Left cardiac atrium (tissue), 4 donors: ENCODE results near the gene C12orf57. TPM values are rescaled to one million over a fixed set of nuclear protein-coding genes. Genes with fewer than 3 reads are reported as not detected.

Source experiments
- ATAC-seq, 2 donors: fragments of 200-7000 bp; cut with Tn5 transposase; one replicate each; pipeline ENCODE4 v1.9.1; 2020; ENCODE audit warnings: mild to moderate bottlenecking in 2 of 2, moderate library complexity in 2 of 2
- DNase-seq: peaks from one replicate; pipeline ENCODE4 v3.0.0-alpha.2; 2020
- intact Hi-C, 2 donors: fragments of 100-400 bp; cut with DNase I; formaldehyde crosslinking; loops; one replicate each; pipeline versions ENCODE4 v1.14.1 to v1.15.1; 2022 to 2023
- total RNA-seq, 2 donors: library from RNA; stranded (reverse); fragmentation: NEBNext Ultra II Directional; extraction: Animal tissue kit (Norgen Biotek cat#: 25700); gene quantifications; one replicate each; pipeline ENCODE4 v1.2.1, GENCODE V29; 2021
- donor health status: DM: no; HTN: yes; CAD: no.
- donor health status: DM: no; HTN: yes; CAD: no; lungs with severe emphysema.
- donor health status: DM: yes; HTN: yes; CAD: no.
- donor health status: Dilated cardiomyopathy.

C12orf57 gene
- total RNA-seq, 2 donors from 2014 or later, result 249 to 282 TPM

GRCh38 chr12:6960593-6961277, 16.9 kb downstream of the C12orf57 start:
- DNase-seq (no peak), ATAC-seq (no peak)
- intact Hi-C loops, result loop anchor here in 1 of 2 donors (2.0 kb wide), 1 partner anchor 16 kb away; the partner anchor contains the start of gene C12orf57

- peak; percentile 75 for DNase-seq
- peak; percentile 32 to 45 for ATAC-seq
- intact Hi-C loops, result loop anchor here in 1 of 2 donors (2.0 kb wide), 1 partner anchor 16 kb away; the partner anchor contains the start of gene C12orf57
Observed at GRCh38 chr12:6961278-6961694, 17.5 kb downstream of the C12orf57 start.

- peak; percentile 38 to 50 for ATAC-seq
- intact Hi-C loops, result loop anchor here in 1 of 2 donors (2.0 kb wide), 1 partner anchor 17 kb away; the partner anchor contains the start of gene C12orf57
- peak; percentile 77 for DNase-seq
Observed at GRCh38 chr12:6961695-6962284, 18.0 kb downstream of the C12orf57 start.

GRCh38 chr12:6962285-6963015, 18.6 kb downstream of the C12orf57 start:
- intact Hi-C loops, result no loop called here
- ATAC-seq (no peak), DNase-seq (peak; percentile 31)

GRCh38 chr12:6963016-6963731, 19.4 kb downstream of the C12orf57 start:
- intact Hi-C loops, result no loop called here
- no peak for ATAC-seq
- DNase-seq, result no peak

- intact Hi-C loops, result loop anchor here in 1 of 2 donors (2.0 kb wide), 1 partner anchor 41 kb away; no protein-coding TSS in a partner anchor
- ATAC-seq, result no peak
Observed at GRCh38 chr12:6963791-6964413, 20.1 kb downstream of the C12orf57 start.

GRCh38 chr12:6964605-6965025, 20.8 kb downstream of the C12orf57 start:
- intact Hi-C loops, result loop anchor here in 1 of 2 donors (2.0 kb wide), 1 partner anchor 42 kb away; no protein-coding TSS in a partner anchor
- ATAC-seq (no peak), DNase-seq (no peak)

More at GRCh38 chr12:6963791-6964413, 20.1 kb downstream of the C12orf57 start:
- peak; percentile 33 for DNase-seq

- peak; percentile 69 to 76 for ATAC-seq
- intact Hi-C loops, result loop anchor here in 1 of 2 donors (2.0 kb wide), 1 partner anchor 42 kb away; no protein-coding TSS in a partner anchor
Observed at GRCh38 chr12:6965026-6965661, 21.3 kb downstream of the C12orf57 start.

GRCh38 chr12:6965714-6966113, 21.9 kb downstream of the C12orf57 start:
- ATAC-seq, result no peak
- DNase-seq, result peak; percentile 5
- intact Hi-C loops, result loop anchor here in 1 of 2 donors (2.0 kb wide), 1 partner anchor 43 kb away; no protein-coding TSS in a partner anchor

More at GRCh38 chr12:6965026-6965661, 21.3 kb downstream of the C12orf57 start:
- DNase-seq, result peak; percentile 91

- no peak for ATAC-seq
- peak; percentile 1 for DNase-seq
- intact Hi-C loops, result no loop called here
Observed at GRCh38 chr12:6966351-6966750, 22.5 kb downstream of the C12orf57 start.

- DNase-seq (peak; percentile 14), ATAC-seq (no peak)
- intact Hi-C loops, result no loop called here
Observed at GRCh38 chr12:6967651-6968100, 23.9 kb downstream of the C12orf57 start.

GRCh38 chr12:6968426-6968825, 24.6 kb downstream of the C12orf57 start:
- intact Hi-C loops, result no loop called here
- ATAC-seq, result no peak
- DNase-seq, result peak; percentile 16

- peak; percentile 30 to 39 for ATAC-seq
- DNase-seq, result peak; percentile 49
- intact Hi-C loops, result no loop called here
Observed at GRCh38 chr12:6970096-6970527, 26.3 kb downstream of the C12orf57 start.

GRCh38 chr12:6974180-6974579, 30.4 kb downstream of the C12orf57 start:
- intact Hi-C loops, result no loop called here
- DNase-seq (no peak), ATAC-seq (no peak)

GRCh38 chr12:6975297-6976032, 31.6 kb downstream of the C12orf57 start:
- ATAC-seq (no peak), DNase-seq (no peak)
- intact Hi-C loops, result no loop called here

- DNase-seq, result no peak
- intact Hi-C loops, result no loop called here
- ATAC-seq, result no peak
Observed at GRCh38 chr12:6977653-6978052, 33.8 kb downstream of the C12orf57 start.

- intact Hi-C loops, result no loop called here
- DNase-seq (no peak), ATAC-seq (no peak)
Observed at GRCh38 chr12:6978188-6978587, 34.4 kb downstream of the C12orf57 start.
